ENCODE results near the gene TEX28.
"Not testable (repeated sequence)": the region's sequence is repeated elsewhere in the genome, so short reads cannot be mapped to it uniquely, and the experiment has no call there.

- not testable (repeated sequence) for TF ChIP-seq CTCF, POLR2A (IDR thresholded peaks at IDR 0.05)
Observed at GRCh38 chrX:154233620-154234019, 61.3 kb downstream of the TEX28 start.
